Endothelial cell of umbilical vein (primary cell): Measurements from ENCODE around the gene DOCK8. TPM values are rescaled to one million over a fixed set of nuclear protein-coding genes. Genes with fewer than 3 reads are reported as not detected.

ENCODE experiments used
- BruUV-seq: library from RNA; stranded (reverse); fragments of 400-500 nt; replicated peaks from 2 replicates; lab custom pipeline; 2021; lab: Mats Ljungman, UMichigan
- CTCF ChIA-PET: fragments of 300-600, 350-600 bp; sonication (Branson Sonifier 250); formaldehyde crosslinking; loops from one replicate; lab custom pipeline; 2021; ENCODE audit warnings: antibody characterized with exemption, inconsistent platforms; lab: Charles Lee
- POLR2A ChIA-PET: fragments of 300-600, 350-600 bp; sonication (Branson Sonifier 250); formaldehyde crosslinking; loops from one replicate; lab custom pipeline; 2021; ENCODE audit warnings: antibody characterized with exemption, inconsistent platforms; lab: Charles Lee
- DNase-seq: peaks from one replicate; pipeline ENCODE4 v3.0.0-alpha.2; 2011; ENCODE audit warnings: low read depth, low spot score
- FAIRE-seq: peaks from 2 replicates; lab custom pipeline; 2011; peaks lifted over from hg19 to GRCh38; lab: Jason Lieb, UNC
- H2AFZ ChIP-seq: 2 replicates; pipeline ENCODE4 v1.6.0; 2012; ENCODE audit warnings: low read depth, low read length, control low read depth, inconsistent platforms
- H3K27ac ChIP-seq: 2 replicates; pipeline ENCODE4 v1.5.1; 2011; ENCODE audit warnings: low read depth, mild to moderate bottlenecking, control low read depth, low read length, moderate library complexity; ENCODE audit not compliant: insufficient read depth
- H3K27me3 ChIP-seq, 2 experiments: 2 replicates each; pipeline versions ENCODE4 v1.6.0 to v1.6.1; 2011; ENCODE audit warnings: low read length in 2 of 2, mixed read lengths in 1 of 2; ENCODE audit not compliant: control insufficient read depth in 2 of 2, insufficient read depth in 2 of 2
- H3K36me3 ChIP-seq, 2 experiments: 2 replicates in 1 of 2; 3 replicates in 1 of 2; pipeline ENCODE4 v1.5.1; 2011; ENCODE audit warnings: low read length in 2 of 2, mild to moderate bottlenecking in 1 of 2, moderate library complexity in 1 of 2; ENCODE audit not compliant: control insufficient read depth in 2 of 2, insufficient read depth in 2 of 2; ENCODE audit errors: extremely low read depth in 1 of 2
- H3K4me1 ChIP-seq: 3 replicates; pipeline ENCODE4 v1.5.1; 2011; ENCODE audit warnings: mild to moderate bottlenecking, low read length; ENCODE audit not compliant: control insufficient read depth, insufficient read depth; ENCODE audit errors: extremely low read depth
- H3K4me2 ChIP-seq: 2 replicates; pipeline ENCODE4 v1.6.1; 2011; ENCODE audit warnings: low read length, control low read depth, mixed read lengths; ENCODE audit not compliant: insufficient read depth
- H3K4me3 ChIP-seq, 3 experiments: fragments of 200-600 bp in 1 of 3; sonication (generic), shearing (Covaris generic) in 1 of 3; replicated peaks in 1 of 3; 2 replicates each; pipeline ENCODE4 v1.5.1; 2011 to 2016; ENCODE audit warnings: control low read depth in 3 of 3, low read length in 3 of 3, mild to moderate bottlenecking in 2 of 3, inconsistent platforms in 1 of 3, low read depth in 1 of 3, moderate library complexity in 1 of 3; ENCODE audit not compliant: insufficient read depth in 1 of 3
- H3K79me2 ChIP-seq: 2 replicates; pipeline ENCODE4 v1.6.0; 2012; ENCODE audit warnings: low read length, inconsistent platforms; ENCODE audit not compliant: control insufficient read depth, insufficient read depth
- H3K9ac ChIP-seq: replicated peaks from 2 replicates; pipeline ENCODE3; 2011; ENCODE audit warnings: low read length, control low read depth; ENCODE audit not compliant: insufficient read depth; ENCODE audit errors: extremely low read depth
- H3K9me1 ChIP-seq: replicated peaks from 3 replicates; pipeline ENCODE4 v1.6.0; 2011; ENCODE audit warnings: mild to moderate bottlenecking, low read length; ENCODE audit not compliant: control insufficient read depth, insufficient read depth; ENCODE audit errors: extremely low read depth
- H3K9me3 ChIP-seq: replicated peaks from 2 replicates; pipeline ENCODE4 v1.5.1; 2012; ENCODE audit warnings: low read length, inconsistent platforms; ENCODE audit not compliant: control insufficient read depth, insufficient read depth
- H4K20me1 ChIP-seq: replicated peaks from 2 replicates; pipeline ENCODE3; 2011; ENCODE audit warnings: mild to moderate bottlenecking, low read length; ENCODE audit not compliant: control insufficient read depth, insufficient read depth; ENCODE audit errors: extremely low read depth
- EZH2 ChIP-seq: IDR thresholded peaks from 2 replicates; pipeline ENCODE4 v1.6.1; 2012; ENCODE audit warnings: borderline replicate concordance, low read depth, mild to moderate bottlenecking, moderate library complexity, low read length, inconsistent platforms; ENCODE audit not compliant: severe bottlenecking
- FOS ChIP-seq: IDR thresholded peaks from 2 replicates; pipeline ENCODE4 v1.6.1; 2011; ENCODE audit warnings: mild to moderate bottlenecking, low read length, moderate library complexity, borderline replicate concordance; ENCODE audit not compliant: insufficient read depth
- GATA2 ChIP-seq: IDR thresholded peaks from 2 replicates; pipeline ENCODE4 v1.7.0; 2011; ENCODE audit warnings: low read depth, mild to moderate bottlenecking, moderate library complexity, mixed read lengths, low read length; ENCODE audit not compliant: insufficient read length, insufficient read depth
- JUN ChIP-seq: IDR thresholded peaks from 2 replicates; pipeline ENCODE4 v1.6.1; 2011; ENCODE audit warnings: borderline replicate concordance, low read depth; ENCODE audit not compliant: insufficient read length, insufficient read depth
- MYC ChIP-seq: IDR thresholded peaks from one replicate; pipeline ENCODE4 v1.6.1; 2011; ENCODE audit warnings: mild to moderate bottlenecking, low read depth, low read length
- POLR2A ChIP-seq: IDR thresholded peaks from 2 replicates; pipeline ENCODE4 v1.6.1; 2012; ENCODE audit warnings: low read depth, mild to moderate bottlenecking, control low read depth, low read length
- POLR2AphosphoS5 ChIP-seq: IDR thresholded peaks from 2 replicates; pipeline ENCODE4 v1.6.1; 2012; ENCODE audit warnings: low read depth, mild to moderate bottlenecking, control low read depth, low read length, moderate library complexity; ENCODE audit not compliant: insufficient read depth
- dilution Hi-C: fragments of 300-500 bp; cut with MboI; formaldehyde crosslinking; loops from one replicate; pipeline ENCODE4 v1.15.0; 2019; ENCODE audit warnings: low sequenced_read_pairs; ENCODE audit not compliant: extremely low pct_ligation_motif_present
- intact Hi-C: fragments of 100-400 bp; cut with micrococcal nuclease; formaldehyde crosslinking; loops from one replicate; pipeline ENCODE4 v1.10.0; 2022
- polyA plus RNA-seq, 4 experiments: library from polyadenylated mRNA; depleted of rRNA in 3 of 4; stranded (reverse) in 3 of 4; unstranded in 1 of 4; fragments of >200 nt; gene quantifications; 2 replicates each; pipeline versions ENCODE4 v1.2.1 to v1.2.3, GENCODE V29; 2011 to 2012; ENCODE audit warnings: missing spikeins in 1 of 4
- total RNA-seq: library from RNA; stranded (reverse); gene quantifications from 2 replicates; pipeline ENCODE4 v1.2.3, GENCODE V29; 2021
- TF ChIP-seq, protein P1 (sequence below): IDR thresholded peaks from 2 replicates; pipeline ENCODE4 v1.6.1; 2011; ENCODE audit not compliant: insufficient read depth, insufficient read length
- TF ChIP-seq, protein P2 (sequence below), 2 donors: IDR thresholded peaks; 1 replicate in 1 of 2; 2 replicates in 1 of 2; pipeline ENCODE4 v1.5.1; 2011; ENCODE audit warnings: low read length in 2 of 2, mild to moderate bottlenecking in 2 of 2, moderate library complexity in 2 of 2, control low read depth in 1 of 2, inconsistent platforms in 1 of 2, low read depth in 1 of 2; ENCODE audit not compliant: insufficient read depth in 1 of 2; ENCODE audit errors: extremely low read depth in 1 of 2

The DOCK8 gene
- total and polyA plus RNA-seq, 2 donors (not counting 3 experiments of a cell fraction or from before 2014, with no cell fraction given): 0.54 to 1.3 TPM

DNA sequence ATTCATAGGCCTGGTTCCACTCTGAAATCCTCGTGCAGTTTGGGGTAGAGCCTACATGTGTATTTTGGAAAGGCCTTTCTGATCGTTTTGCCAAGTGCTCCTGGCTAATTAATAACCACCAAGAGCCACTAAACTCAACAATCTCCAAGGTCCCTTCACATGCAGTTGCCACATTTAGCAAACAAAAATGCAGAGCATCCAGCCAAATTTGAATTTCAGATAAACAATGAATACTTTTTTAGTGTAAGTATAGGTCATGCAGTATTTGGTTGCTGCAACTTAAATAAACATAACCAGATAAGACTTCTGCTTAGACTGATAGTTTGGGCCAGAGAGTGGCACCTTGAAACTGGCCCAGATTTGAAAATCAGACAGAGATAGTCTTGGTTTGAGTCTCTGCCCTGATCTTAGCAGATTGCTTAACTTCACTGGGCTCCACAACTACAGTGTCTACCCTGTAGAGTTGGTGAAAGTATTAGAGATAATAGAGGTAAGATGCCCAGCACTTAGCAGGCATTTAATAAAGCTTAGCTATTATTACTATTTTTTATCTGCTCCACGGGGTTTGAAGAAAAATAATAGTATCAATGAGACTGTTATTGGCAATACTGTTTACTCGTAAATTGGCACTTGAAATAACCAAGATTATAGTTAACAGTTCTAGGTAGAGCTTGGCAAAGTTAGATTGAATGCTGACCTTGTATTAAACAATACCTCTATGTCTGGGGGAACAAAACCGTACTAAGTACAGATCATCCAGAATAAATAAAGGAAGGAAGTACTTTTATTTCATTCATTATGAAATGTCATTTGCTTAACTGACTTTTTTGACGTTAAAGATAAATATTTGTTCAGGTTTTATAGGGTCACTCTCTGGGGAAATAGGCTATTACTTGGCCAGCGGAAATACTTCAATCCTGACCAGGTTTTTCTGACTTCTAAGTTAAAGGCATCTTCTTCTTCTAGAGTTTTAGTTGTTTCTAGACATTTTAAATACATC, 274.8 kb downstream of the DOCK8 start:
- no peak overlapping the region for H3K9ac ChIP-seq
- H3K36me3 ChIP-seq: no peaks in the 10 kb centered on the region
- H3K79me2 ChIP-seq: no peaks in the 10 kb centered on the region
- H3K9me3 ChIP-seq: no peaks in the 10 kb centered on the region
- no TSS peak for BruUV-seq
- H3K27ac ChIP-seq: no peak overlapping the region
- no peaks in the 10 kb centered on the region for H4K20me1 ChIP-seq
- TF ChIP-seq POLR2AphosphoS5: no peak
- no peak for TF ChIP-seq MYC
- no peak for TF ChIP-seq GATA2
- TF ChIP-seq, protein P1, sequence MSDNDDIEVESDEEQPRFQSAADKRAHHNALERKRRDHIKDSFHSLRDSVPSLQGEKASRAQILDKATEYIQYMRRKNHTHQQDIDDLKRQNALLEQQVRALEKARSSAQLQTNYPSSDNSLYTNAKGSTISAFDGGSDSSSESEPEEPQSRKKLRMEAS: no peak
- TF ChIP-seq, protein P2, sequence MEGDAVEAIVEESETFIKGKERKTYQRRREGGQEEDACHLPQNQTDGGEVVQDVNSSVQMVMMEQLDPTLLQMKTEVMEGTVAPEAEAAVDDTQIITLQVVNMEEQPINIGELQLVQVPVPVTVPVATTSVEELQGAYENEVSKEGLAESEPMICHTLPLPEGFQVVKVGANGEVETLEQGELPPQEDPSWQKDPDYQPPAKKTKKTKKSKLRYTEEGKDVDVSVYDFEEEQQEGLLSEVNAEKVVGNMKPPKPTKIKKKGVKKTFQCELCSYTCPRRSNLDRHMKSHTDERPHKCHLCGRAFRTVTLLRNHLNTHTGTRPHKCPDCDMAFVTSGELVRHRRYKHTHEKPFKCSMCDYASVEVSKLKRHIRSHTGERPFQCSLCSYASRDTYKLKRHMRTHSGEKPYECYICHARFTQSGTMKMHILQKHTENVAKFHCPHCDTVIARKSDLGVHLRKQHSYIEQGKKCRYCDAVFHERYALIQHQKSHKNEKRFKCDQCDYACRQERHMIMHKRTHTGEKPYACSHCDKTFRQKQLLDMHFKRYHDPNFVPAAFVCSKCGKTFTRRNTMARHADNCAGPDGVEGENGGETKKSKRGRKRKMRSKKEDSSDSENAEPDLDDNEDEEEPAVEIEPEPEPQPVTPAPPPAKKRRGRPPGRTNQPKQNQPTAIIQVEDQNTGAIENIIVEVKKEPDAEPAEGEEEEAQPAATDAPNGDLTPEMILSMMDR (IDR thresholded peaks at IDR 0.05; ENCODE audit: extremely low read depth in 1 of 2, insufficient read depth in 1 of 2, low read depth in 1 of 2, low read length in 2 of 2): no peak
- no peak for TF ChIP-seq POLR2A
- TF ChIP-seq EZH2: no peak
- TF ChIP-seq FOS: no peak
- no peak for TF ChIP-seq JUN
- no peak for FAIRE-seq
- intact Hi-C loops (loop anchor here (1.0 kb wide), 1 partner anchor 19 kb away; no protein-coding TSS in a partner anchor), dilution Hi-C loops (no loop called here)
- POLR2A ChIA-PET: no interaction called here
- H2AFZ ChIP-seq: no peak overlapping the region
- peak; percentile 22 for DNase-seq
- peaks cover 6 to 7% of the 10 kb centered on the region in 2 experiments for H3K27me3 ChIP-seq
- CTCF ChIA-PET: interaction anchor here (2.8 kb wide), 1 partner anchor 14 kb away, joined by 7 read pairs; the partner anchor contains the start of gene KANK1
- H3K9me1 ChIP-seq: no peaks in the 10 kb centered on the region
- no peak overlapping the region for H3K4me3 ChIP-seq
- H3K4me2 ChIP-seq: no peak overlapping the region
- H3K4me1 ChIP-seq: peaks cover 9% of the 10 kb centered on the region
